HG02610 (cell line): ENCODE results near the gene KAZN.

Experiments used
- ATAC-seq: cut with Tn5 transposase; IDR thresholded peaks from one replicate; pipeline ENCODE4 v1.9.1; 2021; ENCODE audit warnings: mild to moderate bottlenecking, moderate library complexity; ENCODE audit not compliant: unreplicated experiment

The KAZN gene

DNA sequence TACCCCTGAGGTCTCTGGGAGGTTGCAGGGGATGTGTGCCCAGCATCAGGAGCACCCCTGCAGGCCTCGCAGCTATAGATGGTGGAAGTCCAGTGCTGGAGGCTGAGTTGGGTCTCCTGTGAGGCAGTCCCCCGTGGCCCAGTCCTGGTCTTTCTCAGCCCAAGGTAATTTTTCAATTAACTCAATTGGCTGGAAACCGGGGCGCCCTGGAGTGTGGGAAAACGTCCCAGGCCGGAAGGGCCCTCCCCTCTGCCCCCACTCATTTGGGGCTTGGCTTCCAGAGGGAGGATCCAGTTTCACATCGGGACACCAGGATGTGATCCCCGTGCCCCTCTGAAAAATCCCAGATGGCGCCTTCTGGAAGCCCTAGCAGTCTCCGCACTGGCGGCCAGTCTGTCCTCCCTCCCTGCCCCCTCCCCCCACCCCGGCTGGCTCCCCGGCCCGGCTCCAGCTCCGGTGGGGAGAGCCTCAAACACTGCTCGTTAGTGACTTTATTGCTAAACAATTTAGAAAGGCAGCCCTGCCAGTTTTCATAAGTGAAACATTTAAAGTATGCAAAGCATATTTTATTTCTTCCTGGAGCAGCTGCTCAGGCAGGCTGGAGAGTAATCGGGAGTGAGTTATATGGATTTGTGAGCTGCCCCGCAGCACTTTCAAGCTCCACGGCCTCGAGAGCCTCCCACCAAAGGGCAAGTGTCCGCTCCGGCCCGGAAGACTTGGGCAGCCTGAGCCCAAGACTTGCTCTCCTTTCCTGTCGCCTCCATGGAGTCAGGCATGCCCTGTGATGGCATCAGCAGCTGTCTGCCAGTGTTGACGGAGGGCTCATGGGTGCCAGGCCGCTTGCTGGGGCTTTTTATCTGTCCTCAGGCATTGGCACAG is 346.9 kb downstream of the KAZN start:
- no peak for ATAC-seq

- no peak for ATAC-seq
Measured at GRCh38 chr1:14946011-14946359, 347.5 kb downstream of the KAZN start.

DNA sequence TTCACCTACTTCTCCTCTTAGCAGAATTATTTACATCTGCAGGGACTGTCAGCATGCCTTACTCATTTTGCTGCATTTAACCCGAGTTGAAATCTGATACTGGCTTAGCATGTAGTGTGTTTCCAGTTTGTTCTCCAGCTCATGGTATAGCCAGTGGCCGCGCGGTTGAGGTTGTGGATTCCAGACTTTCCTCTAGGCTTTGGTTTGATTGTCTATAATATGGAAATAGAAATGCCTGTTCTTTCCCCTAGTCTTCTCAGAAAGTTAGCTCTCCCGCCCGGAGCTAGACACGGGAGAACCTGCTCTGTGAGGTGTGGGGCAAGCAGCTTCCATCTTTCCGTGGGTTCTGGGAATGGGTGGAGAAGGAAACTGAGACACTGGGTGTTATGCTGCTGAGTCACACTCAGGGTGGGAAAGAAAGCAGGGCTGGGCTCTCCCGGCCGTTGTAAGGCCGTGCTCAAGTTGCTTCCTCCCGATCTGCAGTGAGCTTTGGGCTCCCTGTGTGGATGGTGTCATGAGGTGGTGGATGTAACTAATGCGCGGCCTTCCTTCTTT is 348.3 kb downstream of the KAZN start:
- ATAC-seq, result no peak

DNA sequence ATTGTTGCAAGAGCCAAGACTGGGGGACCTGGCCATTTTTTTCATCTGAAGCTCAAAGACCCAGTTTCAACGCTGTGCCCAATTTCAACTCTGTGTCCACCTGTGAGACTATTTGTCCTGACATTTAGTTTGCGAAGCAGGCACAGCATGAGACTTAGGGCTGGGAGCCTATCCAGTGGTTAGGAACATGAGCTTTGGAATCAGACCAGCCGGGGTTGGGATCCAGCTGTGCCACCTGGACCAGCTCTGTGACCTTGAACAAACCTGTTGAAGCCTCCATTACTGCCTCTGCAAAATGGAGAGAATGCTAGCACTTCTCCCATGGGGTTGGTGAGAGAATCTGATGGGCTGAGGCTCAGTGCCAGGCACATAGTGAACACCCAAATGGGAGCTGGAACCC is 348.9 kb downstream of the KAZN start:
- no peak for ATAC-seq

DNA sequence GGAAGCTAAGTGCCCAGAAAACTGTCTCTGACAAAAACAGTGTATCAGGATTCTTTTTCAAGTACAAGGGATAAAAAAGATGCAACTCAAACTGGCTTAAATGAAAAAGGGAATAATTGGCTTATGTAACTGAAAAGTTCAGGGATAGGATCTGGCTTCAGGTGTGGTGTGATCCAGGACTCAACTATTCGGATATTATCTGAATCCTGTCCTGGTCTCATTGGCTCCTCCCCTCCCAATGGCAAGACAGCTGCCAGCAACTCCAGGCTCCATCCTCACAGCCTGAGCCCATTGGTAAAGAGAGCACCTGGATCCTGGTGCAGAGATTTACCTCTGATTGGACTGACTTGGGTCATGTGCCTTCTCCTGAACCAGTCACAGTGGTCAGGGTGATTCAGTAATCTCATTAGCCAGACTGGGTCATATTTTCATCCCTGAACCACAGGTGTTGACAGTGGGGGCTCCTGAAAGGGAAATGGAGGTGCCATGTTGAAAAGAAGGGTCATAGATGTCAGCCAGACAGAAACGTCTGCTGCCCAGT is 349.7 kb downstream of the KAZN start:
- no peak for ATAC-seq

DNA sequence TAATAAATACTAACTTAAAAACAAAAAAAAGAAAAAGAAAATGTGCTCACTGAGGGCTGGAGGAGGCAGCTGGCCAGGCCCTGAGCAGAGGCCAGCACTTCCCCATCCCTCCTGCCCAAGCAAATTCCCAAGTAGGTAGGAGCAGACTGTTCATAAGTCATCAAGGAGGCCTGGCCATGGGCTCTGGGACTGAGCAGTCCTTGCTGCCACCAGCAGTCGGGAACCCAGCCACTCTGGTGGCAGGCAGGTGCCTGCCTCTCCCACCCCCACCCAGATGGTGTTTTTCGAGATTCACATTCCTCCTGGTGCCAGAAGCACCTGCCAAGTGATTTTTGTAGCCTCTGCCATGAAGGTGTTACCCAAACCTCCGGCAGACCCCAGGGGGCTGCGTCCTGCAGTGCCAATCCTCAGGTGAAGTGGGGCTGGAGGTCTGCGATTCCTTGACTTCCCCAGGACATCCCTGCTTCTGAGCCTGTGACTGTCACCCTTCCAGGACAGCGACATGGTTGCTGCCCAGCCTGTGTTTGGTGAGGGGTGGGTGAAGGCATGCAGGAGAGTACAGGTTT is 350.9 kb downstream of the KAZN start:
- no peak for ATAC-seq

DNA sequence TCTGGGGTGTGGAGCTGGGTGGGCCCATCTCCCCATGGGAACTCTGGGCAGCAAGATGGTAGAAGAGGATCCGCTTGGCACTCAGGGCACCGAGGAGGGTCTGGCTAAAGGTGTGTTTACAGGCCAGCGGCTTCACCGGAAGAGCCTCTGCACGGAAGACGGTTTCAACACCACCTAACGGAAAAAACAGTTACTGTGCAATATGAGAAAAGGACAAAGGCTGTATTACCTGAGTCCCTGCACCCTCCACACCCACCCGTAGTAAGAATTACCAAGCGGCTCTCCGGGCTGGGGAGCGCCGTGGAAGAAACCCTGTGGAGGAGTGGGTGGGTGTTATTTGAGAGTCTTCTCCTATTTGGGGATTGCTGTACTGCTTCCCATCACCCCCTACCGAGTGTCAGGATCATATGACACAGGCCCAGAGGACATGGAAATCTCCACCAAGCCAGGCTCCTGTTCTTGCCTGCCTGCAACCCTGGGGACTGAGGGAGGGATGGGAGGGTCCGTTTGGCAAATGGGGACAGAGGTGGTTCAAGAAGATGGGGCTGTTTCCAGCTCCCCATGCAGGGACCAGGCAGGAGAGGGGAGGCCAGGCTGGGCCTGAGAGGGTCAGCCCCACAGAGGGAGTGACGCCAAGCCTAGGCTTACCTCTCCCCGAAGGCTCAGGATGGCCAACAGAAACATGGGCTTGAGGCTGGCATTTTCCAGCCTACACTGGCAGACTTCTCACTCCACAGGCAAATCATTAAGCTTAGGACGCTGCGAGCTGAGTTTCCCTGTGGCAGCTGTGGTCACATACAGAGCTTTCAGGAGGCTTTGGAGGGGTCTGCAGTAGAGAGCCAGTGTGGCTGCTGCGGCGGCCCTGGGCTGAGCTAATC is 351.6 kb downstream of the KAZN start:
- no peak for ATAC-seq

DNA sequence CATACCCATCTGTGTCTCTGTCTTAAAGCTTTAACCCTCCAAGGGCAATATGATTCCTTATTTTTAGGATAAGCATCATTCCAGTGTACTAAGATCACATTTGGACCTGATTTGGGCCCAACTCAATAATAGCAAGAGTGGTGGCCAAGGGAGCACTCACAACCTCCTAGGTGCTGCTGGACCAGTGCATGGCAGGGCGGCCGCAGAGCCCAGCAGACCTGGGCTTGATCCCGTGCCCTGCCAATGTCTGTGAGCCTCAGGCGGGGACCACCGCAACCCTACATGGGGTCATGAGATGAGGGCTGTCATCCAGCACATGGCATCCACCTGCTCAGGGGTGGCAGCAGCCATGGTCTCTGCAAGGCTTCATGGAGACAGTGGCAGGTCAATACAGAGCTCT is 353.3 kb downstream of the KAZN start:
- no peak for ATAC-seq

GRCh38 chr1:14952626-14953314 is 354.3 kb downstream of the KAZN start:
- ATAC-seq, result no peak

- ATAC-seq, result no peak
Measured at GRCh38 chr1:14954210-14954609, 355.7 kb downstream of the KAZN start.

DNA sequence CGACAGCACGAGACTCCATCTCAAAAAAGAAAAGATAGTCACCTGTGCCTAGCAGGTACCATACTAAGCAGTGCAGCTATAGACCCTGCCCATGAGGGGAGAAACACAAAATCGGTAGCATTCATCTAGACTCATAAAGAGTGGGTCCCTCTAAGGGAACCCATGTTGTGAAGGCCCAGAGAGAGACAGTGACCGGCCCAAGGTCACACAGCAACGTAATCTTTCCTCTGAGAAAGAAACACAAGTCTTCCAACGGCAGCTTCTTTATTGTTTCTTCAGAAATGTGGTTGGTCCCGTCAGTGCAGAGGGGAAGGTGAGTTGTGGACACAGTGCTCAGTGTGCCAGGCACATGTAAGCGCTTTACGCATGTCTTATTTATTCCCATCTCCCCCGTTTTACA is 356.4 kb downstream of the KAZN start:
- ATAC-seq, result no peak

GRCh38 chr1:14955402-14955801 is 356.9 kb downstream of the KAZN start:
- ATAC-seq, result no peak

DNA sequence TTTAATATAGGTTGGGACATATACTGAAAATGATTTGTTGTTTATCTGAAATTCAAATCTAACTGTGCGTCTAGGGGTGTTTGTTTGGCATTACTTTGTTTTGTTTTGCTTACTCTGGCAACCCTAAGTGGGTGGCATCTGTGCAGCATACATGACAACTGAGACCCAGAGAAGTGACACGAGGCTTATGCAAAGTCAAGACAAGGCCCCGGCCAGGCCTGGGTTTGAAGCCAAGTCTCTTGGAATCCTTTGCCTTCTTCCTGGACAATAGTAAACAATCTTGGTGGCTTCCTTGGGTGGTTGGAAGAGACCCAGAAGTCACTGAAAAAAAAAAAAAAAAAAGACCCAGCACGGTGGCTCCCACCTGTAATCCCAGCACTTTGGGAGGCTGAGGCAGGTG is 357.5 kb downstream of the KAZN start:
- no peak for ATAC-seq

DNA sequence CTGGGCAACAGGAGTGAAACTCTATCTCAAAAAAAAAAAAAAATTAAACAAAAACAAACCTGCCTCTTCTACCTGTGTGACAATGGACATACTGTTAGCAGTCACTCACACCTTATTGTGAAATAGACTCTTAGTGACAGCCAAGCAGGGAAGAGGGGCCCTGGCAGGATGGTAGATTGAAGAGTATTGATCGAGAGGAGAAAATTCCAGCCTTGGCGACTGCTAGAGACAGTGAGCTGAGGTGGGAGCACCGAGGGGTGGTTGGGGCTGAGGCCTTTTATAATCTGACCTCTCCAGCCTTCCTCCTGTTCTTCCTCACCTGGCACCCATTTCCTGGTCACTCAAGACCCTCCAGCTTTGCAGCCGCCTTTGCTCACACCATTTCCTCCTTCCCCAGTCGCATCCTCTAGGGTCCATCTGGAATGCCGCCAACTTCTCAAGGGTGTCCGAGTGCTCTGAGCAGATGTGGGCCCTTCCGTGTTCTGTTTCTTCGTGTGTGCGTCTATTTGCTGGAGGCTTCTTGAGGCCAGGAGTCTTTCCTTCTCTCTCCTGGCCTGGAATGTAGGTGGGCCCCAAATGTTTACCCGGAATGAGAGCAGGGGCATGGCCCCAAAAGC is 358.2 kb downstream of the KAZN start:
- ATAC-seq, result no peak

- ATAC-seq, result no peak
Measured at GRCh38 chr1:14957375-14958098, 359.1 kb downstream of the KAZN start.

GRCh38 chr1:14958249-14959058 is 360.0 kb downstream of the KAZN start:
- no peak for ATAC-seq

- ATAC-seq, result no peak
Measured at GRCh38 chr1:14959059-14959694, 360.7 kb downstream of the KAZN start.

GRCh38 chr1:14961661-14962267 is 363.3 kb downstream of the KAZN start:
- no peak for ATAC-seq
